IMR-90 (cell line): ENCODE data around the gene TMEM139.
"Not testable (repeated sequence)": the region's sequence is repeated elsewhere in the genome, so short reads cannot be mapped to it uniquely, and the experiment has no call there.

Experiments used
- BHLHE40 ChIP-seq: fragments of 150-350 bp; IDR thresholded peaks from 2 replicates; pipeline ENCODE4 v1.6.1; 2016; ENCODE audit warnings: mild to moderate bottlenecking, low read depth, low read length
- FOS ChIP-seq: fragments of 150-350 bp; IDR thresholded peaks from 2 replicates; pipeline ENCODE4 v1.6.1; 2016; ENCODE audit warnings: low read depth, low read length
- MAZ ChIP-seq: IDR thresholded peaks from 2 replicates; pipeline ENCODE4 v1.6.1; 2012; ENCODE audit warnings: low read depth, mild to moderate bottlenecking, low read length, improper control_type of control experiment, moderate library complexity, borderline replicate concordance
- POLR2A ChIP-seq: IDR thresholded peaks from 2 replicates; pipeline ENCODE4 v1.6.1; 2012; ENCODE audit warnings: mild to moderate bottlenecking, low read depth, low read length
- RAD21 ChIP-seq: IDR thresholded peaks from 2 replicates; pipeline ENCODE4 v1.6.1; 2012; ENCODE audit warnings: low read length, improper control_type of control experiment
- RFX5 ChIP-seq: IDR thresholded peaks from 2 replicates; pipeline ENCODE4 v1.8.0; 2012; ENCODE audit warnings: low read depth, mild to moderate bottlenecking, low read length, moderate library complexity
- SMC3 ChIP-seq: fragments of 150-350 bp; IDR thresholded peaks from 2 replicates; pipeline ENCODE4 v1.6.1; 2016; ENCODE audit warnings: low read depth, mild to moderate bottlenecking, antibody characterized with exemption, low read length, moderate library complexity
- TF ChIP-seq, protein P1 (sequence below): conservative IDR thresholded peaks from 2 replicates; pipeline ENCODE4 v1.5.1; 2012; ENCODE audit warnings: mild to moderate bottlenecking, low read depth, low read length, improper control_type of control experiment
- TF ChIP-seq, protein P2 (sequence below): fragments of 150-350 bp; IDR thresholded peaks from 2 replicates; pipeline ENCODE4 v1.6.1; 2016; ENCODE audit warnings: low read depth, mild to moderate bottlenecking, low read length, moderate library complexity, borderline replicate concordance

GRCh38 chr7:143264196-143264568 is 20.6 kb upstream of the TMEM139 start:
- not testable (repeated sequence) for TF ChIP-seq RAD21, MAZ, BHLHE40, POLR2A, FOS, RFX5, SMC3
- TF ChIP-seq, protein P1, sequence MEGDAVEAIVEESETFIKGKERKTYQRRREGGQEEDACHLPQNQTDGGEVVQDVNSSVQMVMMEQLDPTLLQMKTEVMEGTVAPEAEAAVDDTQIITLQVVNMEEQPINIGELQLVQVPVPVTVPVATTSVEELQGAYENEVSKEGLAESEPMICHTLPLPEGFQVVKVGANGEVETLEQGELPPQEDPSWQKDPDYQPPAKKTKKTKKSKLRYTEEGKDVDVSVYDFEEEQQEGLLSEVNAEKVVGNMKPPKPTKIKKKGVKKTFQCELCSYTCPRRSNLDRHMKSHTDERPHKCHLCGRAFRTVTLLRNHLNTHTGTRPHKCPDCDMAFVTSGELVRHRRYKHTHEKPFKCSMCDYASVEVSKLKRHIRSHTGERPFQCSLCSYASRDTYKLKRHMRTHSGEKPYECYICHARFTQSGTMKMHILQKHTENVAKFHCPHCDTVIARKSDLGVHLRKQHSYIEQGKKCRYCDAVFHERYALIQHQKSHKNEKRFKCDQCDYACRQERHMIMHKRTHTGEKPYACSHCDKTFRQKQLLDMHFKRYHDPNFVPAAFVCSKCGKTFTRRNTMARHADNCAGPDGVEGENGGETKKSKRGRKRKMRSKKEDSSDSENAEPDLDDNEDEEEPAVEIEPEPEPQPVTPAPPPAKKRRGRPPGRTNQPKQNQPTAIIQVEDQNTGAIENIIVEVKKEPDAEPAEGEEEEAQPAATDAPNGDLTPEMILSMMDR: not testable (repeated sequence)
- TF ChIP-seq, protein P2, sequence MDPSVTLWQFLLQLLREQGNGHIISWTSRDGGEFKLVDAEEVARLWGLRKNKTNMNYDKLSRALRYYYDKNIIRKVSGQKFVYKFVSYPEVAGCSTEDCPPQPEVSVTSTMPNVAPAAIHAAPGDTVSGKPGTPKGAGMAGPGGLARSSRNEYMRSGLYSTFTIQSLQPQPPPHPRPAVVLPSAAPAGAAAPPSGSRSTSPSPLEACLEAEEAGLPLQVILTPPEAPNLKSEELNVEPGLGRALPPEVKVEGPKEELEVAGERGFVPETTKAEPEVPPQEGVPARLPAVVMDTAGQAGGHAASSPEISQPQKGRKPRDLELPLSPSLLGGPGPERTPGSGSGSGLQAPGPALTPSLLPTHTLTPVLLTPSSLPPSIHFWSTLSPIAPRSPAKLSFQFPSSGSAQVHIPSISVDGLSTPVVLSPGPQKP: not testable (repeated sequence)
